ENCODE data around the gene FOXJ3.
"Not testable (repeated sequence)": the region's sequence is repeated elsewhere in the genome, so short reads cannot be mapped to it uniquely, and the experiment has no call there.

FOXJ3 gene

GRCh38 chr1:42210421-42211133 lies 124.5 kb downstream of the FOXJ3 start:
- FAIRE-seq (no peak), DNase-seq (ENCODE audit: insufficient read length, low spot score) (no peak)
- TF ChIP-seq SPI1 (IDR thresholded peaks at IDR 0.05; ENCODE audit: low read depth, low read length) (no peak), TAF1 (IDR thresholded peaks at IDR 0.05; ENCODE audit: low read depth, low read length) (no peak), POLR2A (IDR thresholded peaks at IDR 0.05; ENCODE audit: low read depth, low read length) (no peak), POU2F2 (IDR thresholded peaks at IDR 0.05; ENCODE audit: low read depth, low read length) (no peak), PAX5 (IDR thresholded peaks at IDR 0.05; ENCODE audit: insufficient read depth, low read length, severe bottlenecking) (no peak), POLR2AphosphoS5 (IDR thresholded peaks at IDR 0.05; ENCODE audit: low read depth, low read length) (no peak)

DNA sequence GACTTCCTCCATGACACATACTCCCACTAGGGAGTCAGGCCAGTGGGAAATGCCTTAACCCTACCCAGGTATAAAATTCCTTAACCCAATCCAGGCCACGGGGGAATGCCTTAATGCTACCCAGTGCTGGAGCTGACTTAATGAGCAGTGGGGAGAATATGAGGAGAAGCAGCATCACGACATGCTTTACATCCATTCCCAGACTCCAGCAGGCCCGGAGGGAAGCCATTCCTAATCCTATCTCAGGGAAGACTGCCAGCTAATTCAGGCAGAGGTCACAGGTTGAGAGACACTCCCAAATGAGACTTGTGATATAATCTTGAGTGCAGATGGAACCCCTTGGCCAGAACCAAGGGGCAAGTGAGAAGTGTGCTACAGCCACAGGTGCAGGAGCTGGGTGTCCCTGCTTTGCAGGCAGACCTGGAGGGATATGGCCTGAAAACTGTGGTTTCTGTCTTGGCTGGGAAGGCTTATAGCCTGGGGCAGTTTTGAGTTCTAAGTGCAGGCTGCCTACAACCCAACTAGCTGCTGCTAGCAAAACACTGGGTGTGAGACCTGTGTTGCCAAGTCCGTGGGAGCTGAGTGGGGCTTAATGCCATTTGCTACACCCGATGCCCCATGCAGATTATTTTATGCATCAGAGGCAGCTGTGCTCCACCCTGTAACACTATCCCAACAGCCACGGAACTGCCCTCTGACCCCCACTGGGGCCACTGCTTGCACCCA lies 125.3 kb downstream of the FOXJ3 start:
- no peak for TF ChIP-seq POLR2A (IDR thresholded peaks at IDR 0.05; ENCODE audit: low read depth, low read length)
- TF ChIP-seq PAX5 (IDR thresholded peaks at IDR 0.05; ENCODE audit: insufficient read depth, low read length, severe bottlenecking), result no peak
- no peak for TF ChIP-seq TAF1 (IDR thresholded peaks at IDR 0.05; ENCODE audit: low read depth, low read length)
- TF ChIP-seq POLR2AphosphoS5 (IDR thresholded peaks at IDR 0.05; ENCODE audit: low read depth, low read length), result no peak
- TF ChIP-seq POU2F2 (IDR thresholded peaks at IDR 0.05; ENCODE audit: low read depth, low read length), result no peak
- TF ChIP-seq SPI1 (IDR thresholded peaks at IDR 0.05; ENCODE audit: low read depth, low read length), result no peak
- DNase-seq (ENCODE audit: insufficient read length, low spot score) (no peak), FAIRE-seq (no peak)

DNA sequence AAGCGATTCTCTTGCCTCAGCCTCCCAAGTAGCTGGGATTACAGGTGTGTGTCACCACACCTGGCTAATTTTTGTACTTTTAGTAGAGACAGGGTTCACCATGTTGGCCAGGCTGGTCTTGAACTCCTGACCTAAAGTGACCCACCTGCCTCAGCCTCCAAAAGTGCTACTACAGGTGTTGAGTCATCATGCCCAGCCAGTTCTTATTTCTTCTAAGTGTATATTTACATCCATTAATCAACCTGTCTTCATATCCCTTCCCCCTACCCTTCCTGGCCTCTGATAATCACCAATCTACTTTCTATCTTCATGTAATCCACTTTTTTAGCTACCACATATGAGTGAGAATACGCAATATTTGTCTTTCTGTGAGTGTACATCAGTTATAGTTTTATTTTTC lies 128.1 kb downstream of the FOXJ3 start:
- DNase-seq (ENCODE audit: insufficient read length, low spot score); FAIRE-seq: not testable (repeated sequence)

DNA sequence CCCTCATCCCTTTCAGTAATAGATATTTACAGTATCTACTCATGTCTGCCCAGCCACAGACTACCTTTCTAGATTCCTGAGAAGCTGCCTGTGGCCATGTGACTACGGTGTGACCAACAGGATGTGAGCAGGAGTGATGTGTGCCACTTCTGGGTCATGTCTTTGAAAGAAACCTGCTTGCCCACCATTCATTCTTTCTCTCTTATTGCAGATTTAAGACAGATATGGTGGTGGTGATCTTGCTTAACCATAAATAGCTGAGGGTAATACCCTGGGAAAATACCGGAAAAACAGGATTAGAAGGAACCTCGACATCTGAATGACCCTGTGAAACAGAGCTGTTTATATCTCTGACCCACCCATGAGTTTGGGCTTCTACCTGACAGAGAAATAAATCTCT lies 128.9 kb downstream of the FOXJ3 start:
- DNase-seq (ENCODE audit: insufficient read length, low spot score) (no peak), FAIRE-seq (no peak)
- TF ChIP-seq POU2F2 (IDR thresholded peaks at IDR 0.05; ENCODE audit: low read depth, low read length) (no peak), POLR2A (IDR thresholded peaks at IDR 0.05; ENCODE audit: low read depth, low read length) (no peak), SPI1 (IDR thresholded peaks at IDR 0.05; ENCODE audit: low read depth, low read length) (no peak), POLR2AphosphoS5 (IDR thresholded peaks at IDR 0.05; ENCODE audit: low read depth, low read length) (no peak), PAX5 (IDR thresholded peaks at IDR 0.05; ENCODE audit: insufficient read depth, low read length, severe bottlenecking) (no peak), TAF1 (IDR thresholded peaks at IDR 0.05; ENCODE audit: low read depth, low read length) (no peak)

DNA sequence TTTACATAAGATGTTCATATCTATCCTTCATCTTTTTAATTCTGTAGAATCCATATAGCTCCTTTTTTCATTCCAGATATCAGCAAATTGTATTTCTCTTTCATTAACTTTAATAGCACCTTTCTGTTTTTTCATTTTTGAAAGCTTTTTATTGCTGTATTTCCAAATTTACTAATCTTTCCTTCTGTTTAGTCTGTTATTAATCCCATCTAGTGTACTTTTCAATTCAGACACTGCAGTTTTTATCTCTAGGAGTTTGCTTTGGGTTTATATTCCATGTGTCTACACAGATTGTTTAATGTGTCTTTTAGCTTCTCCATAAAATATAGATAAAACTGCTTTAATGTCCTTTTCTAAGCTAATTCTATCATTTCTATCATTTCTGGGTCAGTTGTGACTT lies 133.0 kb downstream of the FOXJ3 start:
- FAIRE-seq (no peak), DNase-seq (ENCODE audit: insufficient read length, low spot score) (no peak)
- TF ChIP-seq POU2F2 (IDR thresholded peaks at IDR 0.05; ENCODE audit: low read depth, low read length) (no peak), SPI1 (IDR thresholded peaks at IDR 0.05; ENCODE audit: low read depth, low read length) (no peak), PAX5 (IDR thresholded peaks at IDR 0.05; ENCODE audit: insufficient read depth, low read length, severe bottlenecking) (no peak), TAF1 (IDR thresholded peaks at IDR 0.05; ENCODE audit: low read depth, low read length) (no peak), POLR2AphosphoS5 (IDR thresholded peaks at IDR 0.05; ENCODE audit: low read depth, low read length) (no peak), POLR2A (IDR thresholded peaks at IDR 0.05; ENCODE audit: low read depth, low read length) (no peak)

DNA sequence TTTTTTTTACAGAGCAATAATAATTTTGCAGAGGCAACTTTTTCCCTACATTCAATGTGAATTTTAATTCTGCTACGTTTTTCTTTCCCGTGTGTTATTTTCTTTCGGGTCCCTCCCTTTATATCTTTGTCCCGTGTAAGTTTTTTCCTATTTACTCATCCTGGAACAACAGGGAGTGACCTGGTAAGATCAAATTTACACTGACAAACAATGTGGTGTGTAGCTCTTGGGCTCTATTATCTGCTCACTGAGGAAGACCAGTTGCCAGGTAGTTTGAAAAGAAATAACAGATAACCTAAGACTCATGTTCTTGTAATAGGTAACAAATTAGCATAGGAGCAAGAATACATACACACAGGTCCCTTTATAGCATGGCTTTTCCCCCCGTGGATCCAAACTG lies 136.8 kb downstream of the FOXJ3 start:
- DNase-seq (ENCODE audit: insufficient read length, low spot score) (no peak), FAIRE-seq (peak; percentile 63)
- TF ChIP-seq POLR2AphosphoS5 (IDR thresholded peaks at IDR 0.05; ENCODE audit: low read depth, low read length) (no peak), PAX5 (IDR thresholded peaks at IDR 0.05; ENCODE audit: insufficient read depth, low read length, severe bottlenecking) (no peak), POU2F2 (IDR thresholded peaks at IDR 0.05; ENCODE audit: low read depth, low read length) (no peak)

DNA sequence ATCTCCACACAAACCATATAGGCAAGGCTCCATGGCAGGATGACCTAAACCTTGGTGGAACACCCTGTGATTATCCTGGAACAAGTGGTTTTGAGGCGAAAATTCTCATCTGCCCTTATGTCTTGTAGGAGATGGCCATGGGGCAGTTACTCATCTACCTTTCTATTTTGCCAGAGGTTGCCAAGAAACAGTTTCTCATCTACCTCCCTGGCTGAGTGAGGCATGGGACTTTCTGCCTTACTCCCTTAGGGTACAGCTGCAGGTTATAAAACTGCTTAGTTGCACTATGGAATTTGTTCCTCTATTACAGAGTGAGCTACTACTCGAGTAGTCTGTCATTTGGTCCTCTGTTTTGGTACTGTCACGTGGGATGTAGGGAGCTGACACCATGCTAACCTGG lies 139.2 kb downstream of the FOXJ3 start:
- FAIRE-seq (no peak), DNase-seq (ENCODE audit: insufficient read length, low spot score) (no peak)

GRCh38 chr1:42192106-42192505 lies 142.9 kb downstream of the FOXJ3 start:
- peak; percentile 55 for FAIRE-seq
- no peak for TF ChIP-seq POU2F2 (IDR thresholded peaks at IDR 0.05; ENCODE audit: low read depth, low read length)
- TF ChIP-seq PAX5 (IDR thresholded peaks at IDR 0.05; ENCODE audit: insufficient read depth, low read length, severe bottlenecking), result no peak
- no peak for TF ChIP-seq TAF1 (IDR thresholded peaks at IDR 0.05; ENCODE audit: low read depth, low read length)
- DNase-seq (ENCODE audit: insufficient read length, low spot score), result no peak

More for the DNA sequence above, 139.2 kb downstream of the FOXJ3 start:
- TF ChIP-seq PAX5 (IDR thresholded peaks at IDR 0.05; ENCODE audit: insufficient read depth, low read length, severe bottlenecking), result no peak
- TF ChIP-seq POLR2AphosphoS5 (IDR thresholded peaks at IDR 0.05; ENCODE audit: low read depth, low read length), result no peak
- TF ChIP-seq POLR2A (IDR thresholded peaks at IDR 0.05; ENCODE audit: low read depth, low read length), result no peak
- TF ChIP-seq SPI1 (IDR thresholded peaks at IDR 0.05; ENCODE audit: low read depth, low read length), result no peak
- no peak for TF ChIP-seq TAF1 (IDR thresholded peaks at IDR 0.05; ENCODE audit: low read depth, low read length)
- TF ChIP-seq POU2F2 (IDR thresholded peaks at IDR 0.05; ENCODE audit: low read depth, low read length), result no peak

- FAIRE-seq, result peak; percentile 68
- DNase-seq (ENCODE audit: insufficient read length, low spot score), result no peak
- no peak for TF ChIP-seq POU2F2 (IDR thresholded peaks at IDR 0.05; ENCODE audit: low read depth, low read length)
- no peak for TF ChIP-seq POLR2A (IDR thresholded peaks at IDR 0.05; ENCODE audit: low read depth, low read length)
- TF ChIP-seq POLR2AphosphoS5 (IDR thresholded peaks at IDR 0.05; ENCODE audit: low read depth, low read length), result no peak
- TF ChIP-seq PAX5 (IDR thresholded peaks at IDR 0.05; ENCODE audit: insufficient read depth, low read length, severe bottlenecking), result no peak
- no peak for TF ChIP-seq TAF1 (IDR thresholded peaks at IDR 0.05; ENCODE audit: low read depth, low read length)
- TF ChIP-seq SPI1 (IDR thresholded peaks at IDR 0.05; ENCODE audit: low read depth, low read length), result no peak
Measured at GRCh38 chr1:42191319-42191718, 143.7 kb downstream of the FOXJ3 start.
